ENCODE results near the gene SMARCA2. TPM values are rescaled to one million over a fixed set of nuclear protein-coding genes. Genes with fewer than 3 reads are reported as not detected.

SMARCA2 gene
- total and polyA plus RNA-seq, 3 donors from 2014 or later, result 176 to 251 (median 241) TPM

GRCh38 chr9:2110036-2110435, 94.9 kb downstream of the SMARCA2 start:
- TF ChIP-seq POLR2A (IDR thresholded peaks at IDR 0.05) (no peak), CTCF (IDR thresholded peaks at IDR 0.05) (no peak)
- Histone ChIP-seq H3K36me3 (ENCODE audit: low read depth, missing control alignments) (no peaks in the 10 kb centered on the region), H3K4me1 (peaks cover 25% of the 10 kb centered on the region), H3K27ac (peak overlapping the region; percentile 25 to 83), H3K4me3 (no peak overlapping the region), H3K9me3 (no peaks in the 10 kb centered on the region), H3K27me3 (no peaks in the 10 kb centered on the region)
- intact Hi-C loops (cut with DNase I; ENCODE audit: low total_unique reads), result no loop called here
- DNase-seq, result no peak
- WGBS, 2 donors, result 78 to 94% methylated on average over 2 of the region's 2 CpGs

DNA sequence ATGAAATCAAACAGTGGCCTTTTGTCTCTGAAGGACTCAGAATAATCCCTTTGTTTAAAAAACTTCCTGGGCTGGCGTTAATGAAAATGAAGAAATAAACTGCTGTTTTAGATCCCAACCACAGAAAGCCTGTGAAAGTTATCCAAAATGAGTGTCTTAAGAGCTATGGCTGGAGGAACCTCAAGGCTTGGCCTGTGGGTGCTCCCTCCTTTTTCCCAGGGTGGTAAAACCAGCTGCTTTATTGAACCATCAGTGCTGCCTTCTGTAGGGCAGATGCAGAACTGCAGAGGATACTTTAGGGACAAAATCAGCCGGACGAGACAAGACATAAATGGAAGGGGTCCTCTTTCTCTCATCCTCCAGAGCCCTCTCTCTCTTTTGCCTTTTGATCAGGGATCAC, 100.9 kb downstream of the SMARCA2 start:
- H3K9me3 ChIP-seq, result no peaks in the 10 kb centered on the region
- no peak overlapping the region for H3K4me3 ChIP-seq
- peak; percentile 61 for DNase-seq
- no peaks in the 10 kb centered on the region for H3K36me3 ChIP-seq (ENCODE audit: low read depth, missing control alignments)
- no peaks in the 10 kb centered on the region for H3K27me3 ChIP-seq
- H3K27ac ChIP-seq, result peak overlapping the region in 1 of 2 donors; percentile 7
- 54 to 76% methylated on average over 3 of the region's 3 CpGs for WGBS, 2 donors
- intact Hi-C loops (cut with DNase I; ENCODE audit: low total_unique reads), result no loop called here
- H3K4me1 ChIP-seq, result peaks cover 4% of the 10 kb centered on the region
- peak; percentile 8 to 54 (median 20) for TF ChIP-seq CTCF (IDR thresholded peaks at IDR 0.05)
- TF ChIP-seq POLR2A (IDR thresholded peaks at IDR 0.05), result no peak

- Histone ChIP-seq H3K27me3 (no peaks in the 10 kb centered on the region), H3K9me3 (no peaks in the 10 kb centered on the region), H3K4me1 (peaks cover 7% of the 10 kb centered on the region), H3K36me3 (ENCODE audit: low read depth, missing control alignments) (no peaks in the 10 kb centered on the region), H3K4me3 (no peak overlapping the region), H3K27ac (no peak overlapping the region)
- WGBS, 2 donors, result 83 to 86% methylated on average over 4 to 6 of the region's 6 CpGs
- no peak for TF ChIP-seq POLR2A (IDR thresholded peaks at IDR 0.05)
- TF ChIP-seq CTCF (IDR thresholded peaks at IDR 0.05), result no peak
- no peak for DNase-seq
- intact Hi-C loops (cut with DNase I; ENCODE audit: low total_unique reads), result no loop called here
These were observed 102.4 kb downstream of the SMARCA2 start for GRCh38 chr9:2117527-2117926.

GRCh38 chr9:2119566-2119965, 104.4 kb downstream of the SMARCA2 start:
- intact Hi-C loops (cut with DNase I; ENCODE audit: low total_unique reads), result no loop called here
- H3K4me1 ChIP-seq, result peaks cover 12% of the 10 kb centered on the region
- H3K36me3 ChIP-seq (ENCODE audit: low read depth, missing control alignments), result no peaks in the 10 kb centered on the region
- no peak overlapping the region for H3K4me3 ChIP-seq
- H3K9me3 ChIP-seq, result no peaks in the 10 kb centered on the region
- no peaks in the 10 kb centered on the region for H3K27me3 ChIP-seq
- no peak for DNase-seq
- WGBS, 2 donors, result 49 to 72% methylated on average over 6 to 9 of the region's 9 CpGs
- no peak for TF ChIP-seq CTCF (IDR thresholded peaks at IDR 0.05)
- peak overlapping the region in 1 of 2 donors; percentile 16 for H3K27ac ChIP-seq

- H3K4me1 ChIP-seq, result peaks cover 27% of the 10 kb centered on the region
- intact Hi-C loops (cut with DNase I; ENCODE audit: low total_unique reads), result no loop called here
- no peak for DNase-seq
These were observed 106.0 kb downstream of the SMARCA2 start for GRCh38 chr9:2120926-2121689.

More at GRCh38 chr9:2120926-2121689, 106.0 kb downstream of the SMARCA2 start:
- 62 to 67% methylated on average over 3 of the region's 3 CpGs for WGBS, 2 donors
- H3K36me3 ChIP-seq (ENCODE audit: low read depth, missing control alignments), result no peaks in the 10 kb centered on the region
- no peak overlapping the region for H3K4me3 ChIP-seq
- H3K27me3 ChIP-seq, result no peaks in the 10 kb centered on the region
- peak overlapping the region in 1 of 2 donors; percentile 5 for H3K27ac ChIP-seq
- TF ChIP-seq POLR2A (IDR thresholded peaks at IDR 0.05), result no peak
- TF ChIP-seq CTCF (IDR thresholded peaks at IDR 0.05), result no peak
- H3K9me3 ChIP-seq, result no peaks in the 10 kb centered on the region

Data from testis (tissue), 3 donors.